Smooth muscle cell (in vitro differentiated cells): ENCODE measurements around the gene MBD1. TPM values are rescaled to one million over a fixed set of nuclear protein-coding genes. Genes with fewer than 3 reads are reported as not detected.

ENCODE experiments used
- DNase-seq: peaks from one replicate; lab custom pipeline; 2025; ENCODE audit not compliant: unreplicated experiment; lab: John Stamatoyannopoulos, UW
- H2AFZ ChIP-seq: fragments of 200-600 bp; sonication (generic); 2 replicates; pipeline ENCODE4 v1.6.0; 2016; ENCODE audit warnings: antibody characterized with exemption, low read depth, mild to moderate bottlenecking
- H3F3A ChIP-seq: fragments of 200-600 bp; sonication (generic); 2 replicates; pipeline ENCODE4 v1.6.0; 2017; ENCODE audit warnings: antibody characterized with exemption, low read depth
- H3K27ac ChIP-seq: fragments of 200-600 bp; sonication (generic); 2 replicates; pipeline ENCODE4 v1.5.1; 2016; ENCODE audit warnings: low read depth, mild to moderate bottlenecking
- H3K27me3 ChIP-seq: fragments of 200-600 bp; sonication (generic); 2 replicates; pipeline ENCODE4 v1.6.1; 2016; ENCODE audit warnings: low read depth, mild to moderate bottlenecking
- H3K36me3 ChIP-seq: fragments of 200-600 bp; sonication (generic); 2 replicates; pipeline ENCODE4 v1.5.1; 2016; ENCODE audit warnings: low read depth
- H3K4me1 ChIP-seq: fragments of 200-600 bp; sonication (generic); 2 replicates; pipeline ENCODE4 v1.5.1; 2016; ENCODE audit warnings: low read depth
- H3K4me2 ChIP-seq: fragments of 200-600 bp; sonication (generic); 2 replicates; pipeline ENCODE4 v1.6.0; 2016; ENCODE audit warnings: mild to moderate bottlenecking
- H3K4me3 ChIP-seq: fragments of 200-600 bp; sonication (generic); 2 replicates; pipeline ENCODE4 v1.5.1; 2016; ENCODE audit warnings: mild to moderate bottlenecking
- H3K79me2 ChIP-seq: fragments of 200-600 bp; sonication (generic); 2 replicates; pipeline ENCODE4 v1.6.0; 2016; ENCODE audit warnings: low read depth, mild to moderate bottlenecking
- H3K9ac ChIP-seq: fragments of 200-600 bp; sonication (generic); 2 replicates; pipeline ENCODE4 v1.6.0; 2016; ENCODE audit warnings: low read depth
- H3K9me3 ChIP-seq: fragments of 200-600 bp; sonication (generic); replicated peaks from 2 replicates; pipeline ENCODE4 v1.5.1; 2016; ENCODE audit warnings: low read depth
- H4K20me1 ChIP-seq: fragments of 200-600 bp; sonication (generic); 2 replicates; pipeline ENCODE4 v1.6.0; 2016; ENCODE audit warnings: low read depth
- WGBS: methylation state at CpG from one replicate; pipeline ENCODE4 v1.1.7; 2016; ENCODE audit warnings: low lambda C conversion rate; 5-methylcytosine and 5-hydroxymethylcytosine counted together
- polyA plus RNA-seq: library from polyadenylated mRNA; unstranded; fragments of >200 nt; fragmentation: Nextera tagmentation; extraction: Ambion mirVana; gene quantifications from 2 replicates; pipeline ENCODE4 v1.2.1, GENCODE V29; 2016
- total RNA-seq: library from RNA; depleted of rRNA; stranded (reverse); fragments of >200 nt; gene quantifications from 2 replicates; pipeline ENCODE4 v1.2.3, GENCODE V29; 2014
- TF ChIP-seq, protein P1 (sequence below): fragments of 200-600 bp; sonication (generic); IDR thresholded peaks from 2 replicates; pipeline ENCODE4 v1.5.1; 2017; ENCODE audit warnings: borderline replicate concordance, mild to moderate bottlenecking, antibody characterized with exemption; ENCODE audit not compliant: insufficient read depth, poor library complexity, severe bottlenecking

The MBD1 gene
- total and polyA plus RNA-seq, 2 experiments from 2014 or later, result 40.3 to 49.8 TPM

DNA sequence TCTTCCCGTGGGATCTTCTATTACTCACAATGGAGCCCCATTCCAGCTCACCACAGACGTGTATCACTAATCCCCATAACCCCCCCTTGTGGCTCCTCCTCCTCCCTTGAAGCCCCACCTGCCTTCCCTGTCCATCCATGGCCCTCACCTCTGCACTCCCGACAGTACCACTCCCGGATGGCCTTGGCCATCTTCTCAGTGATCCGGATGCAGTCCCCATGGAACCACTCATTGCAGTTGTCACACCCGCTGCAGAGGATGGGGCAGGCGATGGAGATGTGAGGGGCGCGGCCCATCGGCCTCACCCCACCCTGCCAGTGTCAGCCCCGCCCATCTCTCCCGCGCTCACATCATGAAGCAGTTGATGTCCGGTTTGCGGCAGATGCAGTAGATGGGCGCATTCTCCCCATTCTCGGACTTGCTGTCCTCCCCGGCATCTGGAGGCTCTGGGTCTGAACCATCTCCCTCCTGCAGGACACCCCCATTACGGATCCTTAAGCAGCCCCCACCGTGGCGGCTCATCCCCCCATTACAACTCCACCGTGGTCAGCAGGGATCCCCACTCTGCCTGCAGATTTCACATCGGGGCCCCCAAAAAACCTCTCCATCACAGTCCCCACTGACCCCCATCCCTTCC is 5.2 kb upstream of the MBD1 start:
- Histone ChIP-seq H3F3A (no peaks in the 10 kb centered on the region), H3K36me3 (no peaks in the 10 kb centered on the region), H3K27ac (no peak overlapping the region), H3K9ac (peak overlapping the region; percentile 72), H3K9me3 (no peaks in the 10 kb centered on the region), H3K4me3 (peak overlapping the region; percentile 87), H3K27me3 (no peaks in the 10 kb centered on the region), H3K79me2 (peaks cover 7% of the 10 kb centered on the region), H3K4me1 (peaks cover 4% of the 10 kb centered on the region), H4K20me1 (no peaks in the 10 kb centered on the region), H2AFZ (no peak overlapping the region), H3K4me2 (peak overlapping the region; percentile 81)
- WGBS, result 41% methylated on average over 16 of the region's 23 CpGs
- no peak for DNase-seq
- TF ChIP-seq, protein P1, sequence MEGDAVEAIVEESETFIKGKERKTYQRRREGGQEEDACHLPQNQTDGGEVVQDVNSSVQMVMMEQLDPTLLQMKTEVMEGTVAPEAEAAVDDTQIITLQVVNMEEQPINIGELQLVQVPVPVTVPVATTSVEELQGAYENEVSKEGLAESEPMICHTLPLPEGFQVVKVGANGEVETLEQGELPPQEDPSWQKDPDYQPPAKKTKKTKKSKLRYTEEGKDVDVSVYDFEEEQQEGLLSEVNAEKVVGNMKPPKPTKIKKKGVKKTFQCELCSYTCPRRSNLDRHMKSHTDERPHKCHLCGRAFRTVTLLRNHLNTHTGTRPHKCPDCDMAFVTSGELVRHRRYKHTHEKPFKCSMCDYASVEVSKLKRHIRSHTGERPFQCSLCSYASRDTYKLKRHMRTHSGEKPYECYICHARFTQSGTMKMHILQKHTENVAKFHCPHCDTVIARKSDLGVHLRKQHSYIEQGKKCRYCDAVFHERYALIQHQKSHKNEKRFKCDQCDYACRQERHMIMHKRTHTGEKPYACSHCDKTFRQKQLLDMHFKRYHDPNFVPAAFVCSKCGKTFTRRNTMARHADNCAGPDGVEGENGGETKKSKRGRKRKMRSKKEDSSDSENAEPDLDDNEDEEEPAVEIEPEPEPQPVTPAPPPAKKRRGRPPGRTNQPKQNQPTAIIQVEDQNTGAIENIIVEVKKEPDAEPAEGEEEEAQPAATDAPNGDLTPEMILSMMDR, result no peak

DNA sequence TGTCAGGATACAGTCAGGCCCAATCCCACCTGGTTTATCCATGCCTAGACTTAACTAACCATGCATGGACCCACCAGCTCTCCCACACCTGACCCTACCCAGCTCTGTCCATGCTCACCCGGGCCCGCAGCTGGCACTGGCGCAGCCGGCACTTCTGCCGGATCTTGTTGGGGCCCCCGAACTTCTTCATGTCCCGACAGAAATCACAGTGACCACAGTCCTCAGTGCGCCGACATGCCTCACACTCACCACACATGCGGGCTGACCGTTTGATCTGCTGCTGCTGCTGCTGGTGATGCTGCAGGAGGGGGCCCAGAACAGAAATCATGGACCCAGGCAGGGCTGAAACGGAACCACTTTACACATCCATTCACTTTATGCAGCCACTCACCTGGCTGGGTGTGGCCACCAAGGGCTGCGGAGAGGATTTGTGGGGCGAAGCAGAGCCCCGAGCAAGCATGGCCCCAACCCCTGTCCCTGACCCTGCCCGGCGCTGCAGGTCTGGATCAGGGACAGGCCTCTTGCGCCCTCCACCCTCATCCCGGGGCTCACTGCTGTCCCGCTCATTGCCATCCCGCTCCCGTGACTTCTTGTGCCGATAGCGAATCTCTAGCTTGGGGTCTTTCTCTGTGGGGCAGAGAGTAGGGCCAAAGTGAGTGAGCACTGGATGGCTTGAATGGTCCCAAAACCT is 4.5 kb upstream of the MBD1 start:
- WGBS, result over 99% methylated on average over 24 of the region's 24 CpGs
- TF ChIP-seq, protein P1, result no peak
- no peak for DNase-seq
- Histone ChIP-seq H3K27me3 (no peaks in the 10 kb centered on the region), H2AFZ (no peak overlapping the region), H3K79me2 (peaks cover 10% of the 10 kb centered on the region), H3K4me1 (peaks cover 4% of the 10 kb centered on the region), H3K9ac (no peak overlapping the region), H3K4me3 (no peak overlapping the region), H4K20me1 (no peaks in the 10 kb centered on the region), H3F3A (no peaks in the 10 kb centered on the region), H3K27ac (no peak overlapping the region), H3K9me3 (no peaks in the 10 kb centered on the region), H3K4me2 (peak overlapping the region; percentile 81), H3K36me3 (no peaks in the 10 kb centered on the region)

DNA sequence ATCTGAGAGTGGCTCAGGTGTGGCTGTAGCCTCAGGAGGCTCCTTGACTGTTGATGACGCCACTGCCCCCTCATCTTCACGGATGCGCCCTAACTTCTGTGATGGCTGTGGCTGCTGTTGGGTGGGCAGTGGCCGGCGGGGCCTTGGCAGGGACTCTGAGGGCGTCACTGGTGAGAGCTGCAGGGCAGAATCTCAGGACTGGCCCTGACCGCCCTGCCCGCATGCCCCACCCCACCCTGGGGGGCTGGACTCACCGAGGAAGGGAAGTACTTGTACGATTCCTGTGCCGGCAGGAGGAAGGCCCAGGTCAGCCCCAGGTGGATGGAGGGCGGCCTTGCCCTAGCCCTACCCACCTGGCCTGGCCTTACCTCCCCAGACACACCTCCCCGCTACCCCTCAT is 3.7 kb upstream of the MBD1 start:
- Histone ChIP-seq H3K9ac (no peak overlapping the region), H3K27ac (no peak overlapping the region), H3K36me3 (no peaks in the 10 kb centered on the region), H3K4me1 (peaks cover 9% of the 10 kb centered on the region), H3K9me3 (no peaks in the 10 kb centered on the region), H3F3A (no peaks in the 10 kb centered on the region), H3K4me3 (no peak overlapping the region), H4K20me1 (no peaks in the 10 kb centered on the region), H3K4me2 (no peak overlapping the region), H3K27me3 (no peaks in the 10 kb centered on the region), H2AFZ (no peak overlapping the region), H3K79me2 (peaks cover 17% of the 10 kb centered on the region)
- 94% methylated on average over 13 of the region's 13 CpGs for WGBS
- TF ChIP-seq, protein P1, result no peak
- DNase-seq, result no peak
